Parathyroid adenoma (tissue), 2 donors: Measurements from ENCODE around the gene FAM168A.

Experiments used
- H2AFZ ChIP-seq: fragments of 300-600 bp; sonication (generic); one replicate; pipeline ENCODE4 v1.7.0; 2017; ENCODE audit warnings: antibody characterized with exemption, mild to moderate bottlenecking
- H3K27ac ChIP-seq: fragments of 300-600 bp; sonication (generic); one replicate; pipeline ENCODE4 v1.7.0; 2017
- H3K27me3 ChIP-seq: fragments of 300-600 bp; sonication (generic); one replicate; pipeline ENCODE4 v1.7.0; 2017; ENCODE audit warnings: low read length; ENCODE audit not compliant: control insufficient read depth, insufficient read depth
- H3K36me3 ChIP-seq: fragments of 300-600 bp; sonication (generic); one replicate; pipeline ENCODE4 v1.7.0; 2017; ENCODE audit warnings: low read length; ENCODE audit not compliant: control insufficient read depth, insufficient read depth
- H3K4me1 ChIP-seq: fragments of 300-600 bp; sonication (generic); one replicate; pipeline ENCODE4 v1.7.0; 2017; ENCODE audit warnings: control low read depth
- H3K4me2 ChIP-seq: fragments of 300-600 bp; sonication (generic); one replicate; pipeline ENCODE4 v1.7.0; 2017; ENCODE audit warnings: low read length
- H3K4me3 ChIP-seq: fragments of 300-600 bp; sonication (generic); one replicate; pipeline ENCODE4 v1.7.0; 2017; ENCODE audit warnings: low read depth, low read length
- H3K79me2 ChIP-seq: fragments of 300-600 bp; sonication (generic); one replicate; pipeline ENCODE4 v1.7.0; 2017; ENCODE audit warnings: control low read depth
- H3K9ac ChIP-seq: fragments of 300-600 bp; sonication (generic); one replicate; pipeline ENCODE4 v1.7.0; 2017; ENCODE audit warnings: mild to moderate bottlenecking
- H3K9me3 ChIP-seq: fragments of 300-600 bp; sonication (generic); one replicate; pipeline ENCODE4 v1.7.0; 2017; ENCODE audit warnings: low read length; ENCODE audit not compliant: control insufficient read depth
- CTCF ChIP-seq: fragments of 300-600 bp; sonication (generic); IDR thresholded peaks from one replicate; pipeline ENCODE4 v1.7.0; 2017; ENCODE audit warnings: antibody characterized with exemption, mild to moderate bottlenecking
- donor health status: primary hyperparathyroidism.

Gene FAM168A

GRCh38 chr11:73428699-73429098 is 169.2 kb downstream of the FAM168A start:
- no peak overlapping the region for H3K27ac ChIP-seq
- H3K4me2 ChIP-seq = no peak overlapping the region
- no peaks in the 10 kb centered on the region for H3K4me1 ChIP-seq

GRCh38 chr11:73428227-73428626 is 169.7 kb downstream of the FAM168A start:
- Histone ChIP-seq H3K9me3 (no peaks in the 10 kb centered on the region), H3K4me1 (no peaks in the 10 kb centered on the region), H3K4me2 (no peak overlapping the region), H3K9ac (no peak overlapping the region), H2AFZ (no peak overlapping the region), H3K36me3 (no peaks in the 10 kb centered on the region), H3K27me3 (no peaks in the 10 kb centered on the region), H3K79me2 (no peaks in the 10 kb centered on the region), H3K4me3 (no peak overlapping the region), H3K27ac (no peak overlapping the region)
- no peak for TF ChIP-seq CTCF

More at GRCh38 chr11:73428699-73429098, 169.2 kb downstream of the FAM168A start:
- no peak overlapping the region for H2AFZ ChIP-seq
- H3K27me3 ChIP-seq = no peaks in the 10 kb centered on the region
- no peaks in the 10 kb centered on the region for H3K36me3 ChIP-seq
- H3K9me3 ChIP-seq = no peaks in the 10 kb centered on the region
- H3K9ac ChIP-seq = no peak overlapping the region
- H3K79me2 ChIP-seq = no peaks in the 10 kb centered on the region
- no peak overlapping the region for H3K4me3 ChIP-seq
- no peak for TF ChIP-seq CTCF

- no peak overlapping the region for H3K9ac ChIP-seq
- no peak overlapping the region for H2AFZ ChIP-seq
- H3K27me3 ChIP-seq = no peaks in the 10 kb centered on the region
- no peak for TF ChIP-seq CTCF
- H3K4me1 ChIP-seq = no peaks in the 10 kb centered on the region
- H3K9me3 ChIP-seq = no peaks in the 10 kb centered on the region
- H3K27ac ChIP-seq = peak overlapping the region; percentile 19
- H3K4me2 ChIP-seq = no peak overlapping the region
- no peak overlapping the region for H3K4me3 ChIP-seq
- no peaks in the 10 kb centered on the region for H3K36me3 ChIP-seq
- no peaks in the 10 kb centered on the region for H3K79me2 ChIP-seq
Observed at GRCh38 chr11:73426219-73426850, 171.6 kb downstream of the FAM168A start.

GRCh38 chr11:73425108-73425507 is 172.8 kb downstream of the FAM168A start:
- Histone ChIP-seq H3K79me2 (no peaks in the 10 kb centered on the region), H3K9ac (no peak overlapping the region), H2AFZ (no peak overlapping the region), H3K27ac (no peak overlapping the region), H3K27me3 (no peaks in the 10 kb centered on the region), H3K4me3 (no peak overlapping the region), H3K36me3 (no peaks in the 10 kb centered on the region), H3K4me1 (no peaks in the 10 kb centered on the region), H3K4me2 (no peak overlapping the region), H3K9me3 (no peaks in the 10 kb centered on the region)
- no peak for TF ChIP-seq CTCF

- Histone ChIP-seq H3K36me3 (no peaks in the 10 kb centered on the region), H3K4me3 (no peak overlapping the region), H2AFZ (no peak overlapping the region), H3K27me3 (no peaks in the 10 kb centered on the region), H3K79me2 (no peaks in the 10 kb centered on the region), H3K9ac (no peak overlapping the region), H3K4me1 (no peaks in the 10 kb centered on the region), H3K9me3 (no peaks in the 10 kb centered on the region), H3K4me2 (no peak overlapping the region), H3K27ac (no peak overlapping the region)
- TF ChIP-seq CTCF = no peak
Observed at GRCh38 chr11:73423506-73423905, 174.4 kb downstream of the FAM168A start.
